NCI-H526 (cell line): ENCODE results near the gene L1TD1.
A peak's percentile ranks its signal among the peaks of the same experiment; 100 is the strongest.
"Not testable (repeated sequence)": the region's sequence is repeated elsewhere in the genome, so short reads cannot be mapped to it uniquely, and the experiment has no call there.

Source experiments
- DNase-seq, 2 experiments: peaks; one replicate each; lab custom pipeline; 2025; lab: John Stamatoyannopoulos, UW

The L1TD1 gene

GRCh38 chr1:62237950-62238374 is 43.3 kb downstream of the L1TD1 start:
- DNase-seq, result no peak

GRCh38 chr1:62238507-62238906 is 43.9 kb downstream of the L1TD1 start:
- no peak for DNase-seq

DNA sequence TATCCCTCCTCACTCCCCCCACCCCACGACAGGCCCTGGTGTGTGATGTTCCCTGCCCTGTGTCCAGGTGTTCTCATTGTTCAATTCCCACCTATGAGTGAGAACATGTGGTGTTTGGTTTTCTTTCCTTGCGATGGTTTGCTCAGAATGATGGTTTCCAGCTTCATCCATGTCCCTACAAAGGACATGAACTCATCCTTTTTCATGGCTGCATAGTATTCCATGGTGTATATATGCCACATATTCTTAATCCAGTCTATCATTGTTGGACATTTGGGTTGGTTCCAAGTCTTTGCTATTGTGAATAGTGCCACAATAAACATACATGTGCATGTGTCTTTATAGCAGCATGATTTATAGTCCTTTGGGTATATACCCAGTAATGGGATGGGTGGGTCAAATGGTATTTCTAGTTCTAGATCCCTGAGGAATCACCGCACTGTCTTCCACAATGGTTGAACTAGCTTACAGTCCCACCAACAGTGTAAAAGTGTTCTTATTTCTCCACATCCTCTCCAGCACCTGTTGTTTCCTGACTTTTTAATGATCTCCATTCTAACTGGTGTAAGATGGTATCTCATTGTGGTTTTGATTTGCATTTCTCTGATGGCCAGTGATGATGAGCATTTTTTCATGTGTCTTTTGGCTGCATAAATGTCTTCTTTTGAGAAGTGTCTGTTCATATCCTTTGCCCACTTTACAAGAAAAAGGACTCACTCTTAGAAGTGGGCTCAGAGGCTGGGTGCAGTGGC is 45.2 kb downstream of the L1TD1 start:
- DNase-seq, result not testable (repeated sequence)

DNA sequence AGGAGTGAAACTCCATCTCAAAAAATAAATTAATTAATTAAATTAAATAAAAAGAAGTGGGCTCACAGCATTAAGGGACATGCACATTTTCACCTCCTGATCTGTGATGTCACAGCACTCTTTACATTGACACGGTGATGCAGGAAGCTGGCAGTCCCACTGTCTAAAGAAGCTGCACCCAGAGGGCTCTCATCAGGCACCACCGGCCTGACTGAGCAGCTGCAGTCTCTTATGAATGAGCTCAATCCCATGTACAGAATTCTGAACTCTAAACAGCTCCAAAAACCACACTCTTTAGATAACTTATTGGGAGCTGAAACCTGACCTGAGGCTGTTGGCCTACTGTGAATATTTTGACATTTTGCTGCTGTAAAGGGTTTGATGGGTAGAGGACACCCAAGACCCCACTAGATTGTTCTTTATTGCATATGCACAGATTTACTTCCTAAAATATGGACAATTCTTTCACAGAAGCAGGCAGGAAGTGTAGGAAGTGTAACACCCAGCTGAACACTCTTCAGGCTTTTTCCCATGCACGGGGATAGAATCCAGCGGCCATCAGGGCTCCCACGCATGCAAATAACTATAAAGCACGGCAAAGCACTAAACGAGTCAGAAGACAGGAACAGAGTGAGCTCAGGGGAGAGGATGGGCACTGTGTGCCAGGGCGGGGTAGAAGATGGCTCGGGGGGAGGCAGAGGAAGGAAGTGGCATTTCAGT is 46.2 kb downstream of the L1TD1 start:
- DNase-seq, result peak in 1 of 2 experiments; percentile 5

DNA sequence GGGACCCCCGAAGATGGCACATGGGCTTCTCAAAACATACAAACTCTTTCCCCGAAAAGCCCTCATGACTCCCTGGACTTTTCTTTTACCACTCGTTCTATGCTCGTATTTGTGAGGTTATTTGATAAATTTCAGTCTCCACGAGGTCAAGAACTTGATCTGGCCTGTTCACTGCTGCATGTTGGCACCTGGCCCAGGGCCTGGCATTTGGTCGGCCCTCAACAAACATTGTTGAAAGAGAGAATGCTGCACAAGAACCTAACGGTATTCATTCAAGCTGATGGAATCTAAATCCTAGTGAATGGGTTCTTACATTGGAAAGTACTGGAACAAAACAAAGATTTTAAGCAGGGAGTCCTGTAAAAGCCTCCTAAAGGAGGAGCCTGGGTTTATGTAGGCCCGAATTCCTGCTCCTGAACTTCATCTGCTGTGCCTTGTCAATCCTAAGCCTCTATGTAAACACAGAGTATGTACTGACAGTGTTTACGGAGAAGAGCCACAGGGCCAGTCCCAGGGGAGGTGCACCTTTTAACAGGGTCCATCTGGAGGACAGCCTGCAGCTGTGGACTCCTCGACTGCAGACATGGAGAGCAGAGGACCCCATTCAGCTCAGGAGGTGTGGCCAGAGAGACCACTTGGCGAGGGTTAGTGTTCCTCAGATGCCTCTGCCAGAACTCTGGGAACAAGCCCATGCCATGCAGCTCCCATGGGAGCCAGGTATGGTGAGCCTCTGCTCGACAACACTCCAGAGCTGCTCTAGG is 46.9 kb downstream of the L1TD1 start:
- no peak for DNase-seq

DNA sequence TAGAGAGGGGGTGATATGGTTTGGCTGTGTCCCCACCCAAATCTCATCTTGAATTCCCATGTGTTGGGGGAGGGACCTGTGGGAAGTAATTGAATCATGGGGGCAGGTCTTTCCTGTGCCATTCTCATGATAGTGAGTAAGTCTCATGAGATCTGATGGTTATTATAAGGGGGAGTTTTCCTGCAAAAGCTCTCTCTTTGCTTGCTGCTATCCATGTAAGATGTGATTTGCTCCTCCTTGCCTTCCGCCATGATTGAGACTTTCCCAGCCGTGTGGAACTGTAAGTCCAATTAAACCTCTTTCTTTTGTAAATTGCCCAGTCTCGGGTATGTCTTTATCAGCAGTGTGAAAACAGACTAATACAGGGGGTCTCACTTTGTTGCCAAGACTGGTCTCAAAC is 49.7 kb downstream of the L1TD1 start:
- DNase-seq, result not testable (repeated sequence)

DNA sequence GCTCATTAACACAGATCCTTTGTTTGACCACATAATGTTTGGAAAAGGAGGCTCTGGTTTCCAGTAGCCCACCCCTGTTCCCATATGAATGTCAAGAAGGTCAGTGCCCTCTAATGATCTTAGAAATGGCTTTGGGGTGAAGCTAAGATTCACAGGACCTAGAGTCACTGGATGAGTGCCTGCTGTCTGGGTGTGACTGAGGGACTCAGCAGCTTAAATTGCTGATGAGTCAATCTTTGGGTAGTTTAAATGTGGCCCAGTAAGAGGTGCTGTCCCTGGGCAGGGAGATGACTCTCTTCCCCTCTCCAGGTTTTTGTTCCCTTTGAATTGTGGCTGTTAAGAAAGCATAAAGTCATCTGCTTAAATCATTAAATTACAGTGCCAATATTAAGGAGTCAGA is 50.6 kb downstream of the L1TD1 start:
- no peak for DNase-seq

DNA sequence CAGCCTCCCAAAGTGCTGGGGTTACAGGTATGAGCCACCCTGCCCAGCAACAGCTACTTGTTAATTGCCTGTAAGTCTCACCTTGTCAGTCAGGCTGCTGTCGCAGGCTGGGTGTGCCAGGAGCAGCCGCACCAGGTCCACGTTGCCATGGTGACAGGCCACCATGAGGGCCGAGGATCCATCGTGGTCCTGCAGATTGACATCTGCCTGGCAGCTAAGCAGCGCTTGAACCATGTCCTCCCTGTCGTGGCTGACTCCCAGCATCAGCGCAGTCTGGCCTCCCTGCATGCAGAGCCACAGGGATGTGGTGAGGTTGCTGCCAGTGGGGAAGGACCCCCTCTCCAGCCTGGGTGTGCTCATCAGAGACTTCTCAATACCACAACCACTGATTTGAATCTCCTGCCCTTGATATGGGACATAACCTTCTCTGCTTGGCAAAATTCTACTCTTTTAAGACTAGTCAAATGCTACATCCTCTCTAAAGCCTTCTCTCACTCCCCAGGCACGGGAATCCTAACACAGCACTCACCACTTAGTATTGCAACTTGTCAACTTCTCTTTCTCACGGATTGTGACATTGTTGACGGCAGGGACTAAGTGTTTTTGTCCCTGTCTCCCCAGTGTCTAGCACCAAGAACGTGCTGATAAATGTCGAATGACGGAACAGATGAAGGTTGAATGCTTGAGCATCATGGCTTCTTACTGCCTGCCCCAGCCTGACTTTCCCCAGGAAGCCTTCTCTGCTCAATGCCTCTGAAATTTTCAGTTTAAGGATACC is 52.9 kb downstream of the L1TD1 start:
- peak; percentile 5 to 59 for DNase-seq

GRCh38 chr1:62250126-62250726 is 55.6 kb downstream of the L1TD1 start:
- no peak for DNase-seq

DNA sequence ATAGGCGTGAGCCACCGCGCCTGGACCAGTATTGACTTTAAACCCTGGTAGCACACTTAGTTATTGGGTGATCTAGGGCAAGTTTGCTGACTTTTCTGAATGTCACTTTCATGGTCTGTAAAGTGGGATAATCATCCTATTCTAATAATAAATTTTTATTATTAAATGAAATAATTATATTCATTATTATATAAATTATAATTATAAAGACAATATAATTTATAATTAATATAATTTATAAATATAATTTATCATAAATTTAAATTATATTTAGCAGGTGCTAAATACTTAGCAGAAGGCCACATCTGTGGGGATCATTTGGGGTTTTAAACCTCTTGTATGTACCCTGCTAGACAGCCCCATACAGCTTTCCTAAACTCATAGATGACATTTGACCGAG is 64.9 kb downstream of the L1TD1 start:
- DNase-seq, result no peak

- no peak for DNase-seq
Measured at GRCh38 chr1:62260688-62261087, 66.0 kb downstream of the L1TD1 start.
